SK-N-SH (cell line): ENCODE results near the gene TNFRSF1A. TPM values are rescaled to one million over a fixed set of nuclear protein-coding genes. Genes with fewer than 3 reads are reported as not detected.

Experiments
- CTCF ChIA-PET: fragments of 300-600, 350-600 bp; formaldehyde crosslinking; extraction: SDS; loops from one replicate; lab custom pipeline; 2021; lab: Yijun Ruan, JAX
- POLR2A ChIA-PET: fragments of 350-600 bp; sonication (Branson Sonifier 250); formaldehyde crosslinking; extraction: SDS; loops from one replicate; lab custom pipeline; 2020; ENCODE audit warnings: antibody characterized with exemption, inconsistent platforms; lab: Yijun Ruan, JAX
- DNase-seq: peaks from one replicate; pipeline ENCODE4 v3.0.0; 2012
- H2AFZ ChIP-seq: fragments of 200-600 bp; sonication (generic); 2 replicates; pipeline ENCODE4 v1.8.1; 2016; ENCODE audit warnings: antibody characterized with exemption, mild to moderate bottlenecking, low read depth
- H3F3A ChIP-seq: fragments of 200-600 bp; sonication (generic); replicated peaks from 2 replicates; pipeline ENCODE3; 2016; ENCODE audit warnings: antibody characterized with exemption, mild to moderate bottlenecking; ENCODE audit not compliant: insufficient read depth
- H3K27ac ChIP-seq, 2 experiments: fragments of 200-500 bp in 1 of 2; fragments of 200-600 bp in 1 of 2; sonication (Bioruptor generic) in 1 of 2; sonication (generic), shearing (Covaris generic) in 1 of 2; 2 replicates each; pipeline versions ENCODE4 v1.5.1 to v1.6.1; 2014 to 2016; ENCODE audit warnings: low read depth in 2 of 2, inconsistent platforms in 1 of 2, low read length in 1 of 2, mild to moderate bottlenecking in 1 of 2, mixed read lengths in 1 of 2
- H3K27me3 ChIP-seq: fragments of 200-600 bp; sonication (generic), shearing (Covaris generic); 2 replicates; pipeline ENCODE4 v1.6.1; 2016; ENCODE audit warnings: mixed run types; ENCODE audit not compliant: insufficient read depth
- H3K36me3 ChIP-seq, 2 experiments: fragments of 200-500 bp in 1 of 2; fragments of 200-600 bp in 1 of 2; sonication (Bioruptor generic) in 1 of 2; sonication (generic) in 1 of 2; replicated peaks in 1 of 2; 2 replicates each; pipeline versions ENCODE3 to v1.5.1; 2014 to 2016; ENCODE audit warnings: low read length in 1 of 2, mild to moderate bottlenecking in 1 of 2; ENCODE audit not compliant: insufficient read depth in 2 of 2, control insufficient read depth in 1 of 2
- H3K4me1 ChIP-seq, 2 experiments: fragments of 200-500 bp in 1 of 2; fragments of 200-600 bp in 1 of 2; sonication (Bioruptor generic) in 1 of 2; sonication (generic), shearing (Covaris generic) in 1 of 2; 2 replicates each; pipeline versions ENCODE4 v1.5.1 to v1.6.1; 2014 to 2016; ENCODE audit warnings: low read depth in 1 of 2, low read length in 1 of 2, mixed run types in 1 of 2; ENCODE audit not compliant: insufficient read depth in 2 of 2, control insufficient read depth in 1 of 2
- H3K4me2 ChIP-seq: fragments of 200-600 bp; sonication (generic), shearing (Covaris generic); 2 replicates; pipeline ENCODE4 v1.6.1; 2017; ENCODE audit warnings: mixed run types
- H3K4me3 ChIP-seq, 2 experiments: fragments of 200-500 bp in 1 of 2; fragments of 200-600 bp in 1 of 2; sonication (Bioruptor generic) in 1 of 2; sonication (generic), shearing (Covaris generic) in 1 of 2; 2 replicates each; pipeline versions ENCODE4 v1.5.1 to v1.8.1; 2014 to 2016; ENCODE audit warnings: low read depth in 2 of 2, inconsistent platforms in 1 of 2, low read length in 1 of 2, mild to moderate bottlenecking in 1 of 2, mixed read lengths in 1 of 2, moderate library complexity in 1 of 2
- H3K79me2 ChIP-seq: fragments of 200-600 bp; sonication (generic); 2 replicates; pipeline ENCODE4 v1.8.1; 2017; ENCODE audit warnings: mild to moderate bottlenecking; ENCODE audit not compliant: insufficient read depth
- H3K9ac ChIP-seq: fragments of 200-600 bp; sonication (generic); 2 replicates; pipeline ENCODE4 v1.6.1; 2017; ENCODE audit warnings: mixed run types
- H3K9me2 ChIP-seq: fragments of 200-600 bp; sonication (generic); 2 replicates; pipeline ENCODE4 v1.6.1; 2017; ENCODE audit warnings: mixed run types
- H3K9me3 ChIP-seq: fragments of 200-600 bp; sonication (generic); 2 replicates; pipeline ENCODE4 v1.6.1; 2017; ENCODE audit warnings: mixed run types, mild to moderate bottlenecking, moderate library complexity
- H4K20me1 ChIP-seq: fragments of 200-600 bp; sonication (generic); 2 replicates; pipeline ENCODE4 v1.6.1; 2017; ENCODE audit warnings: mild to moderate bottlenecking, mixed run types; ENCODE audit not compliant: insufficient read depth
- POLR2AphosphoS5 ChIP-seq: IDR thresholded peaks from 2 replicates; pipeline ENCODE4 v1.6.1; 2012; ENCODE audit warnings: low read depth, low read length
- WGBS: methylation state at CpG from one replicate; pipeline ENCODE4 v1.1.6; 2017; ENCODE audit warnings: low lambda C conversion rate; 5-methylcytosine and 5-hydroxymethylcytosine counted together
- polyA plus RNA-seq, 3 experiments: library from polyadenylated mRNA; depleted of rRNA; stranded (reverse); fragments of >200 nt; gene quantifications; 2 replicates each; pipeline ENCODE4 v1.2.3, GENCODE V29; 2012
- TF ChIP-seq, protein P1 (sequence below): fragments of 150-350 bp; IDR thresholded peaks from 2 replicates; pipeline ENCODE4 v1.6.1; 2017; ENCODE audit warnings: antibody characterized with exemption, low read length, low read depth, borderline replicate concordance
- TF ChIP-seq, protein P2 (sequence below): IDR thresholded peaks from 2 replicates; pipeline ENCODE4 v1.4.0; 2012; ENCODE audit warnings: low read depth, borderline replicate concordance

TNFRSF1A gene
- polyA plus RNA-seq, 1 of the 3 experiments (the other 2 are of a cell fraction): 92.9 TPM

DNA sequence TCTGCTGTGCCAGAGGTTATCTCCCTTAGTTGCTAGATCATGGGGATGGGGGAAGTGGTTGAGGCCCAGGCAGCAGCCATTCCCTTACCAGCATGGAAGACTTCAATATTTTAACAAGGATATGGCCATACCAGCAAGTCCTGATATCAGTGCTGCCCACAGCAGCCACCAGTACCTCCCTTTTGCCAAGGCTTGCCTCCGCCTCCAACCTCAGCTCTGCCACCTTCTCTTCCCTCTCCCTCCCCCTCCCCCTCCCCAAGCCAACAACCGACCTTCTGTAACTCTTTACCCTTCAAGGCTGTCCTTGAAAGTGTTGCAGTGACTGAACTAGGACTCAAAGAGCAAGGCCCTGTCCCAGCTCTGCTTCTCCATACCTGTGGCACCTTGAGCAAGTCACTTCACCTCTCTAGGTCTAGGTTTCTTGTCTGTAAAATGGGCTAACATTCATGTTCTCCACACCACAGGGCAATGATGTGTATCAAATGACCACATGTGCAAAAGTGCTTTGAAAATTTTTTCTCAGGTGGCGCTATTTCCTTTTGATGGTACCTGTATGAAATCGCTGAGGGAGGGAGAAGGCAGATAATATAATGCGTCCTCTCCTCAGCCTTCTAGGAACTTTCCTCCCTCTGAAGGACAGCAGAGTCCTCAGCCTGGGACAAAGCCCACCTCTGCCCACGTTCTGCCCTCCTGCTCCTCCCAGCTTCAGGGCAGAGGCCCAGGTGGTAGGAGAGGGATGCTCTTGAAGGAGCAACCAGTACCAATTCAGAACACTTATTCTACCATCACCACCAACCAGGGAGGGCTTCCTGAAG lies 16.7 kb downstream of the TNFRSF1A start:
- ChIA-PET CTCF (interaction anchor here (1.4 to 2.3 kb wide), 3 partner anchors 13 to 141 kb away, joined by 3 to 20 read pairs (median 4); no protein-coding TSS in a partner anchor), POLR2A (no interaction called here)
- Histone ChIP-seq H2AFZ (no peak overlapping the region), H3K9ac (no peak overlapping the region), H3K36me3 (peaks cover 14 to 27% of the 10 kb centered on the region in 2 experiments), H4K20me1 (no peaks in the 10 kb centered on the region; the same call in 1 of the 2 replicates), H3K9me3 (no peaks in the 10 kb centered on the region), H3K9me2 (no peaks in the 10 kb centered on the region), H3K4me3 (no peak overlapping the region), H3K27ac (peak overlapping the region; percentile 3 to 54; a peak in 1 of 4 replicates), H3F3A (peaks cover 54% of the 10 kb centered on the region), H3K79me2 (peaks cover 6% of the 10 kb centered on the region; the same call in 1 of the 2 replicates), H3K4me1 (peaks cover 9 to 23% of the 10 kb centered on the region in 2 experiments; a peak in 3 of 4 replicates), H3K4me2 (no peak overlapping the region), H3K27me3 (no peaks in the 10 kb centered on the region)
- TF ChIP-seq, protein P1, sequence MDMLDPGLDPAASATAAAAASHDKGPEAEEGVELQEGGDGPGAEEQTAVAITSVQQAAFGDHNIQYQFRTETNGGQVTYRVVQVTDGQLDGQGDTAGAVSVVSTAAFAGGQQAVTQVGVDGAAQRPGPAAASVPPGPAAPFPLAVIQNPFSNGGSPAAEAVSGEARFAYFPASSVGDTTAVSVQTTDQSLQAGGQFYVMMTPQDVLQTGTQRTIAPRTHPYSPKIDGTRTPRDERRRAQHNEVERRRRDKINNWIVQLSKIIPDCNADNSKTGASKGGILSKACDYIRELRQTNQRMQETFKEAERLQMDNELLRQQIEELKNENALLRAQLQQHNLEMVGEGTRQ: no peak
- 0 out of 2 replicates have a peak, but pooled peaks have one; percentile 12 for TF ChIP-seq POLR2AphosphoS5
- WGBS: 88% methylated on average over 6 of the region's 6 CpGs
- no peak for DNase-seq

DNA sequence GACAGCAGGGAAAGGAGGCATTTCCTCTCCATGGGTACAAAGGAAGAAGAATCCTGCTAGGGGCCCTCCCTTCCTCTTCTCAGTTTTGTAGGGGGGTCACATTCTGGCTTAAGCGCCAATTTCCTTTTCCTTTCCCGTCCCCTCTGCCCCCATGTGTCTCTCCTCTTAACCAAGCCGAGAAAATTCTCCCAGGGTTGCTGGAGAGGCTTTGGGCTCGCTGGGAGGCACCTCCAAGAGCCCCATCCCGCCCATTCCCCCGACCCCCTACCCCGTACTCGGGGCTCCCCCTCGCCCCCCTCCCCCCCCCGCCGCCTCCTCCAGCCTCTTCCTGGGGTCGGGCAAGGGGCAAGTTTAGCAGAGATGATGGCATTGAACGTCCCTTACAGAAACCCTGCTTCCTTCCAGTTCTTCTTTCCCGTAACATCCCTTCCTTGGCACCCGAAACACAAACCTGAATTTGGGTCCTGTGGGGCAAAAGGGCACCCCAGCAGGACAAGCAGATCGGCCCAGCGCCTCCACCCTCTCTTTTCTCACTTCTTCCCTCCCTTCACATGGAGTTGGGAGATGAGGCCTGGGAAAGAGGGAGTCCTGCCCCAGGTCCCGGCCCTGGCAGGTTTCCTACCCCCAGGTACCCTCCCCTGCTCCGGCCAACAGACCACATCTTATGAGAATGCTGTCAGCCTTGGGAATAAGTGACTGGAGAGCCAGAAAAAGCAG lies 17.7 kb downstream of the TNFRSF1A start:
- H3K4me2 ChIP-seq: peak overlapping the region; percentile 64; the same call in 1 of the 2 replicates
- H4K20me1 ChIP-seq: no peaks in the 10 kb centered on the region; the same call in 1 of the 2 replicates
- no peak overlapping the region for H2AFZ ChIP-seq
- H3K4me3 ChIP-seq: no peak overlapping the region
- H3K4me1 ChIP-seq: peaks cover 9 to 23% of the 10 kb centered on the region in 2 experiments; a peak in 3 of 4 replicates
- no peaks in the 10 kb centered on the region for H3K79me2 ChIP-seq
- ChIA-PET POLR2A (no interaction called here), CTCF (interaction anchor here (2.2 kb wide), 1 partner anchor 141 kb away, joined by 16 read pairs; no protein-coding TSS in a partner anchor)
- TF ChIP-seq, protein P2, sequence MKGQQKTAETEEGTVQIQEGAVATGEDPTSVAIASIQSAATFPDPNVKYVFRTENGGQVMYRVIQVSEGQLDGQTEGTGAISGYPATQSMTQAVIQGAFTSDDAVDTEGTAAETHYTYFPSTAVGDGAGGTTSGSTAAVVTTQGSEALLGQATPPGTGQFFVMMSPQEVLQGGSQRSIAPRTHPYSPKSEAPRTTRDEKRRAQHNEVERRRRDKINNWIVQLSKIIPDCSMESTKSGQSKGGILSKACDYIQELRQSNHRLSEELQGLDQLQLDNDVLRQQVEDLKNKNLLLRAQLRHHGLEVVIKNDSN: no peak
- peaks cover 10 to 17% of the 10 kb centered on the region in 2 experiments for H3K36me3 ChIP-seq
- WGBS: 74% methylated on average over 19 of the region's 19 CpGs
- no peaks in the 10 kb centered on the region for H3K27me3 ChIP-seq
- no peak for DNase-seq
- H3K9me2 ChIP-seq: no peaks in the 10 kb centered on the region
- no peaks in the 10 kb centered on the region for H3K9me3 ChIP-seq
- no peak overlapping the region; the same call in 1 of the 2 replicates for H3K9ac ChIP-seq
- H3F3A ChIP-seq: peaks cover 54% of the 10 kb centered on the region
- H3K27ac ChIP-seq: peak overlapping the region; percentile 70 to 87
